Measurements from ENCODE around the gene CFAP77. TPM values are rescaled to one million over a fixed set of nuclear protein-coding genes. Genes with fewer than 3 reads are reported as not detected.

The CFAP77 gene
- total and polyA plus RNA-seq, 9 of the 15 experiments (the other 6 are each of a cell fraction or from before 2014, with no cell fraction given) = not detected

DNA sequence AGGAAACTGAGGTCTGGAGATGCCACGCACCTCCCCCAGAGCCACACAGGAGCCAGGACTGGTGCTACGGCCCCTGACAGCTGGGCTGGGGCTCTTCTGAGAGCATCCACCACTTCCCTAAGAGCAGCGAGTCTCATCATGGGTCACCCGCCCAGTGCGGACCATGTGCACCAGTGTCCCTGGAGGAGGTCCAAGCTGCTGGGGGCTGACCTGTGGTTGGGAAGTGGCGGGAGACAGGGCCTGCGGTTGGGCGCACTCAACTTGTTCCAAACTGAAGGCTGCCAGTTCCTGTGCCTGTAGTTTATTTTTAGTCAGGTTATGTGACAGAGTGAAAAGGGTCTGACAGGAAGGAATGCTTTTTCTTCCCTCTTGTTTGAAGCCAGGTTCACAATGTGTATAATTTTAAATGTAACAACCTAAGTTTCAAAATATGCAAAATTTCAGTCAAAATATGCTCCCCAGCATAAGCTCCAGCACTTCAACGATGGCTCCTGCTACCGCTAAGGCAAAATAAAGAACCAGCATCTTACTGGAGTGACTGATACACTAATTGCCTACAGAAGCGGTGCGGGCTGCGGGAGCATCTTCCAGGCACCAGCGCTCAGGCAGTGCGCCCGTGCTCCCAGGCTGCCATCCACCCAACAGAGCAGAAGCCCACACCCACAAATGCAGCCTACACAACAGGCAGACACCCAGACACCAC, 187.2 kb downstream of the CFAP77 start:
- H3K9ac ChIP-seq (ENCODE audit: insufficient read depth in 1 of 2, low read depth in 2 of 2, low read length in 2 of 2) = no peak overlapping the region
- H3K4me2 ChIP-seq (ENCODE audit: insufficient read depth, low read length) = no peak overlapping the region
- H3K4me3 ChIP-seq = no peak overlapping the region
- no peak overlapping the region for H3K27ac ChIP-seq (ENCODE audit: extremely low read depth, low read depth, low read length)
- FAIRE-seq (no peak), DNase-seq (ENCODE audit: extremely low read depth in 1 of 4, low spot score in 3 of 4) (no peak), ATAC-seq (no peak)
- no peaks in the 10 kb centered on the region for H3K9me3 ChIP-seq (replicated peaks; ENCODE audit: control insufficient read depth, insufficient read depth, low read depth, low read length)
- WGBS (ENCODE audit: insufficient coverage, low coverage, missing lambda C conversion rate) = 89% methylated on average over 13 of the region's 16 CpGs
- H3K79me2 ChIP-seq (ENCODE audit: control insufficient read depth, insufficient read depth, low read length) = no peaks in the 10 kb centered on the region
- no peaks in the 10 kb centered on the region for H3K9me1 ChIP-seq (ENCODE audit: control insufficient read depth, insufficient read depth, low read length)
- BruUV-seq (replicated peaks) = no TSS peak
- intact Hi-C loops (cut with micrococcal nuclease) = no loop called here
- H3K4me1 ChIP-seq (replicated peaks in 1 of 2; ENCODE audit: control insufficient read depth in 2 of 2, insufficient read depth in 2 of 2, low read length in 2 of 2) = peaks cover 0 to 3% of the 10 kb centered on the region in 2 experiments; a peak in 1 of 5 replicates
- ChIA-PET POLR2A (no interaction called here), CTCF (ENCODE audit: low intra/inter-chr PET ratio) (no interaction called here)
- peaks cover 15% of the 10 kb centered on the region for H4K20me1 ChIP-seq (replicated peaks; ENCODE audit: control insufficient read depth, insufficient read depth, low read length)
- in situ Hi-C loops (cut with MboI) = no loop called here
- no peak overlapping the region for H2AFZ ChIP-seq (ENCODE audit: low read depth, low read length)
- no peaks in the 10 kb centered on the region for H3K27me3 ChIP-seq (ENCODE audit: control insufficient read depth in 2 of 2, insufficient read depth in 2 of 2, low read length in 2 of 2)
- peaks cover 77% of the 10 kb centered on the region for H3K36me3 ChIP-seq (ENCODE audit: control insufficient read depth, insufficient read depth, low read length)
- no peak for TF ChIP-seq ZC3H4 (CRISPR knock-in tag; IDR thresholded peaks at IDR 0.05; ENCODE audit: borderline replicate concordance)
- no peak for TF ChIP-seq FOXA3 (CRISPR knock-in tag; conservative IDR thresholded peaks at IDR 0.05 in 1 of 2, IDR thresholded peaks at IDR 0.05 in 1 of 2)
- no peak for TF ChIP-seq ZBED1 (IDR thresholded peaks at IDR 0.05)
- TF ChIP-seq TGIF2 (CRISPR knock-in tag; IDR thresholded peaks at IDR 0.05) = no peak
- TF ChIP-seq, protein P1, sequence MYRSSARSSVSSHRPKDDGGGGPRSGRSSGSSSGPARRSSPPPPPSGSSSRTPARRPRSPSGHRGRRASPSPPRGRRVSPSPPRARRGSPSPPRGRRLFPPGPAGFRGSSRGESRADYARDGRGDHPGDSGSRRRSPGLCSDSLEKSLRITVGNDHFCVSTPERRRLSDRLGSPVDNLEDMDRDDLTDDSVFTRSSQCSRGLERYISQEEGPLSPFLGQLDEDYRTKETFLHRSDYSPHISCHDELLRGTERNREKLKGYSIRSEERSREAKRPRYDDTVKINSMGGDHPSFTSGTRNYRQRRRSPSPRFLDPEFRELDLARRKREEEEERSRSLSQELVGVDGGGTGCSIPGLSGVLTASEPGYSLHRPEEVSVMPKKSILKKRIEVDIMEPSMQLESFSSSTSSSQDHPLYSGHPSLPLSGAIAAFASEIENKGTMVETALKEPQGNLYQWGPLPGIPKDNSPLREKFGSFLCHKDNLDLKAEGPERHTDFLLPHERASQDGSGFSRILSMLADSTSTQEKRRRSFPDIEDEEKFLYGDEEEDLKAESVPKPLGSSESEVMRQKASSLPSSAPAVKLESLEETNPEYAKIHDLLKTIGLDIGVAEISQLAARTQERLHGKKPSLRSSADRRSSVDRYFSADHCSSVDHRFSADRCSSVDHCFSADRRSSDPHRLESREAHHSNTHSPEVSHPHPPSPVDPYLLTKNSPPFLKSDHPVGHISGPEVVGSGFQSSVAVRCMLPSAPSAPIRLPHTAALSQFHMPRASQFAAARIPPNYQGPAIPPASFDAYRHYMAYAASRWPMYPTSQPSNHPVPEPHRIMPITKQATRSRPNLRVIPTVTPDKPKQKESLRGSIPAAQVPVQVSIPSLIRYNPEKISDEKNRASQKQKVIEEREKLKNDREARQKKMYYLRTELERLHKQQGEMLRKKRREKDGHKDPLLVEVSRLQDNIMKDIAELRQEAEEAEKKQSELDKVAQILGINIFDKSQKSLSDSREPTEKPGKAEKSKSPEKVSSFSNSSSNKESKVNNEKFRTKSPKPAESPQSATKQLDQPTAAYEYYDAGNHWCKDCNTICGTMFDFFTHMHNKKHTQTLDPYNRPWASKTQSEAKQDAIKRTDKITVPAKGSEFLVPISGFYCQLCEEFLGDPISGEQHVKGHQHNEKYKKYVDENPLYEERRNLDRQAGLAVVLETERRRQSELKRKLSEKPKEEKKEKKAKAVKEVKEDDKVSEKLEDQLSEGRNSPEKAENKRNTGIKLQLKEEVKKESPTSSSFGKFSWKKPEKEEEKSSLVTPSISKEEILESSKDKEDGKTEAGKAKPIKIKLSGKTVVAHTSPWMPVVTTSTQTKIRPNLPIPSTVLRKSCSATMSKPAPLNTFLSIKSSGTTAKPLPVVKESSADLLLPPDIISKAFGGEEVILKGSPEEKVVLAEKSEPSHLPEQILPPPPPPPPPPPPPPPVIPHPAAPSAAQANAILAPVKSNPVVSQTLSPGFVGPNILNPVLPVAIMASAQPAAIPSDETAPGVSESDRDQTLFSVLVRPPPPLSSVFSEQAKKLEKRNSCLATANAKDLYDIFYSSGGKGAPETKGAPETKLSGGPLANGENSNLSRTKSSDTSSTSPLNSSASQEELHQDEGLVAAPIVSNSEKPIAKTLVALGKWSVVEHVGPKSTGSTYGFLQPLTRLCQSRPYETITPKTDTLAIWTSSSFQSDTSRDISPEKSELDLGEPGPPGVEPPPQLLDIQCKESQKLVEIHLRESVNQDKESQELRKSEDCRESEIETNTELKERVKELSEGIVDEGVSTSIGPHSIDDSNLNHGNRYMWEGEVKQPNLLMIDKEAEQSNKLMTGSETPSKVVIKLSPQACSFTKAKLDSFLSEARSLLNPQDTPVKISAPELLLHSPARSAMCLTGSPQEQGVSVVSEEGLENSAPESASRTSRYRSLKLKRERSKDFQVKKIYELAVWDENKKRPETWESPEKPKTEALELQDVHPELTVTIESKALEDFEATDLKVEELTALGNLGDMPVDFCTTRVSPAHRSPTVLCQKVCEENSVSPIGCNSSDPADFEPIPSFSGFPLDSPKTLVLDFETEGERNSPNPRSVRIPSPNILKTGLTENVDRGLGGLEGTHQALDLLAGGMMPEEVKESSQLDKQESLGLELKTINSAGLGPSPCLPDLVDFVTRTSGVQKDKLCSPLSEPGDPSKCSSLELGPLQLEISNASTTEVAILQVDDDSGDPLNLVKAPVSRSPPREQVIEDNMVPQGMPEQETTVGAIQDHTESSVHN (IDR thresholded peaks at IDR 0.05; ENCODE audit: borderline replicate concordance in 1 of 2, low read depth in 1 of 2) = no peak
- TF ChIP-seq NFYB (IDR thresholded peaks at IDR 0.05; ENCODE audit: extremely low read depth, insufficient read length) = no peak
- TF ChIP-seq CBX8 (IDR thresholded peaks at IDR 0.05; ENCODE audit: borderline replicate concordance, extremely low read depth, low read depth, low read length, poor library complexity, severe bottlenecking) = no peak
- TF ChIP-seq MTF1 (CRISPR knock-in tag; IDR thresholded peaks at IDR 0.05; ENCODE audit: borderline replicate concordance) = no peak
- TF ChIP-seq, protein P2, sequence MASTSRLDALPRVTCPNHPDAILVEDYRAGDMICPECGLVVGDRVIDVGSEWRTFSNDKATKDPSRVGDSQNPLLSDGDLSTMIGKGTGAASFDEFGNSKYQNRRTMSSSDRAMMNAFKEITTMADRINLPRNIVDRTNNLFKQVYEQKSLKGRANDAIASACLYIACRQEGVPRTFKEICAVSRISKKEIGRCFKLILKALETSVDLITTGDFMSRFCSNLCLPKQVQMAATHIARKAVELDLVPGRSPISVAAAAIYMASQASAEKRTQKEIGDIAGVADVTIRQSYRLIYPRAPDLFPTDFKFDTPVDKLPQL (IDR thresholded peaks at IDR 0.05; ENCODE audit: extremely low read depth, insufficient read length) = no peak
- no peak for TF ChIP-seq YY1 (IDR thresholded peaks at IDR 0.05; ENCODE audit: borderline replicate concordance in 1 of 3, control insufficient read depth in 1 of 3, extremely low read depth in 1 of 3, insufficient read depth in 3 of 3, insufficient read length in 1 of 3, insufficient replicate concordance in 2 of 3, low read depth in 1 of 3, low read length in 2 of 3)
- TF ChIP-seq ZNF589 (CRISPR knock-in tag; IDR thresholded peaks at IDR 0.05; ENCODE audit: low read depth) = no peak

Measured in K562 (cell line).